GM23248 (cell line): Measurements from ENCODE around the gene FAM174C.

Experiments
- EZH2 ChIP-seq: fragments of 200-600 bp; sonication (generic); IDR thresholded peaks from 2 replicates; pipeline ENCODE4 v1.6.1; 2018; ENCODE audit warnings: antibody characterized with exemption, mild to moderate bottlenecking; ENCODE audit not compliant: insufficient read depth, poor library complexity, severe bottlenecking
- EZH2phosphoT487 ChIP-seq: fragments of 200-600 bp; sonication (generic); IDR thresholded peaks from 2 replicates; pipeline ENCODE4 v1.6.1; 2018; ENCODE audit warnings: antibody characterized with exemption, moderate library complexity, mild to moderate bottlenecking, low read depth; ENCODE audit not compliant: insufficient read depth

DNA sequence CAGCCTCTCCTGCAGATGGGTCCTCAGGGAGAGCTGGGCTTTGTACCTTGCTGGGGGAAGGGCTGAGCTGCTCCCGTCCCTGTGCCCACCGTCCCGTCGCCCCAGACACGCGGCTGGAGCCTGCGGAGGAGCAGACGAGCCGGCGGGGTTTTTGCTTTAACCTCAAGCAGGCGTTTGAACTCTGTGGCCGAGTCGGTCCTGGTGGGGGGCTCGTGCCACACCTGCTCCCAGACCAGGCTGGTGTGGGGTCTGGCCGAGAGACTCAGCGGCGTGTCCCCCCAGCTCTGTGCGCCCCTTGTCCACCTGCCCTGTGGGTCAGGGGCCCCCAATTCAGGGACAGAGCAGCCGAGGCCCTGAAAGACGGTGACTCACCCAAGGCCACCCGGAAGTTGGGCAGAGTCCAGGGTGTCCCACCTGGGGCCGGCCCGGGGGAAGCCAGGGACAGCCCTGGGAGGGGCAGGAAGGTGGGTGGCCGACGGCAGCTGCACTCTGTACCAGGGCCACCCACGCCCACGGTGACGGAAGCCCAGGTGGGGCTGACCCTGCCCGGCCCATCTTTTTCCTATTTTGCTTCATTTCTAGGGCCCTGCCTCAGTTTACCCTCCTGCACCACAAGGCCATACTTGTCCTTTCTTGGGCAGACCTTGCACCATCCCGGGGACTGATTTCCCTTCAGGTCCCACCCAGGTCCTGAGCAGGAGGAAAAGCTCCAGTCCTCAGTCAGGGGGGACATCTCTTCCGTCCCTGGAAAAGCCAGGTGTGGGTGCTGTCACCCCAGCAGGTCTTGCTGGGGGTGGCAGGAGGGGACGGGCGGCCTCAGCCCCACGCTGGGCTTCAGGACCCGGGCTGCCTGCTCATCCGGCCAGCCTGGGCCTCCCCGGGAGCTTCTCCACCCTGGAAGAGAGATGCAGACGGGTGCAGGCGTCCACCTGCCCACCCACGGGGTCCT lies 15.6 kb downstream of the FAM174C start:
- TF ChIP-seq EZH2phosphoT487 (no peak), EZH2 (no peak)
